Measurements from ENCODE around the gene NCBP3.

The NCBP3 gene, protein sequence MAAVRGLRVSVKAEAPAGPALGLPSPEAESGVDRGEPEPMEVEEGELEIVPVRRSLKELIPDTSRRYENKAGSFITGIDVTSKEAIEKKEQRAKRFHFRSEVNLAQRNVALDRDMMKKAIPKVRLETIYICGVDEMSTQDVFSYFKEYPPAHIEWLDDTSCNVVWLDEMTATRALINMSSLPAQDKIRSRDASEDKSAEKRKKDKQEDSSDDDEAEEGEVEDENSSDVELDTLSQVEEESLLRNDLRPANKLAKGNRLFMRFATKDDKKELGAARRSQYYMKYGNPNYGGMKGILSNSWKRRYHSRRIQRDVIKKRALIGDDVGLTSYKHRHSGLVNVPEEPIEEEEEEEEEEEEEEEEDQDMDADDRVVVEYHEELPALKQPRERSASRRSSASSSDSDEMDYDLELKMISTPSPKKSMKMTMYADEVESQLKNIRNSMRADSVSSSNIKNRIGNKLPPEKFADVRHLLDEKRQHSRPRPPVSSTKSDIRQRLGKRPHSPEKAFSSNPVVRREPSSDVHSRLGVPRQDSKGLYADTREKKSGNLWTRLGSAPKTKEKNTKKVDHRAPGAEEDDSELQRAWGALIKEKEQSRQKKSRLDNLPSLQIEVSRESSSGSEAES

DNA sequence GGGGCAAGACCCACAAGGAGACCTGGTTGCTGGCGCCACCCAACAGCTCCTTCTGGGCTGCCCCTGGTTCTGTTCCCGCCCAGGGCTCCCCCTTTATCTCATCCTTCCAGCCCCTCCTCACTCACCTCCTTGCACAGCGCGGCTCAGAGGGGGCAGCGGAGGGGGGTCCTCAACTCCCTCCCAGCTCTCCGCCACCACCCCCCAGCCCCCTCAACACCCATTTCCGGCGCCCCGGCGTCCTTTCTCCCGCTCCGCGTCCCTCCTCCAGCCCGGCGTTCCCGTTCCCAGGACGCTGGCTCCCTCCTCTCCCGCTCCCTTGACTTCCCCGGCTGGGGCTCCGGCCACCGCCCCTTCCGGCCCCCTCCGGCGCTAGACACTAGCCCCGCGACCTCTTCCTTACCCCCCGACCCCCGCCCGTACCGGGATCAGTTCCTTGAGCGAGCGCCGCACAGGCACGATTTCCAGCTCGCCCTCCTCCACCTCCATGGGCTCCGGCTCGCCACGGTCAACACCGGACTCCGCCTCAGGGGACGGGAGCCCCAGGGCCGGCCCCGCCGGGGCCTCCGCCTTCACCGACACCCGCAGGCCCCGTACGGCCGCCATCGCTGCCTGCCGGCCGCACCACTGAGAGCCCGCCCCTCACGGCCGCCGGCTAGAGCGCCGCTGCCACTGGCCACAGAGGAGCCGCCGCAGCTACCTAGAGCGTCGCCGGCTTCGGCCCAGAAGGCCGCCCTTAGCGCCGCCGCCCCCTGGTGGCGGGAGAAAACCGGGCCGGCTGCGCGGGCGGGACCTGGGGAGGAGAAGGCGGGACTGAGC is at the start of gene NCBP3:
Gene NCBP3 (minus strand): TSS at position 626 of the 816 bp plus-strand sequence. CDS start 23 bp downstream, at position 603.
- DNase-seq: peak; percentile 85

DNA sequence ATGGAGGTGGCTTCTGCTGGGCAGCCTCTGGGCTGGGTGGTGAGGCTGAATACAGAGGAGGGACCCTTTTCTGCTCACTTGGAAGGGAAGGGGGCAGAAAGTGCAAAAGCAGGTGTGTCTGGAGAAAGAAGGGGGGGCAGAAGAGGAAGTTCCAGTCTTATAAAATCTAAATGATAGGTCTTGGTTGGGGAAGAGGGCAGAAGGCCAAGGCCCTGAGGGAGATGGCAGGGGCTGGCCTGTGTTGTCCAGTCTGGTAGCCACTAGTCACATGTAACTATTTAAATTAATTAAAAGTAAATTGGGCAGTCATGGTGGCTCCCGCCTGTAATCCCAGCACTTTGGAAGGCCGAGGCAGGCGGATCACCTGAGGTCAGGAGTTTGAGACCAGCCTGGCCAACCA is 49.3 kb upstream of the NCBP3 start:
- no peak for DNase-seq

DNA sequence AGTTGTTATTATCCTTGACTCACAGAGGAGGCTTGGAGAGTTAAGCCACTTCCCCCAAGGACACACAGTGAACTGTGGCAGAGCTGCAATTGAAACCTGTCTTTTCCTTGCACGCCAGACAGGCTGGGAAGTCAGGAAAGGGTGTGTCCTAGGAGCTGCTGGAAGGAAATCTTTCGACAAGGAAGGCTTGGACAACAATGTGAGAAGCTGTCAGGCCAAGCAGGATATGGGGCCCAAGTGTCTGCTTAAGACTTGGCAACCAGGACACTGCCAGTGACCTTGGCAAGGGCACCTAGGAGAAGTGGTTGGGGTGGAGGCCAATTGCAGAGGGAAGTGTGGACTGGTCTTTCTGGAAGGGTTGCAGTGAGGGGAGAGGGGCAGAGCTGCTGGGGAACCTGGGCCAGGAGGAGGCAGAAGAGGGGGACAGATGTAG is 48.9 kb upstream of the NCBP3 start:
- DNase-seq: no peak

DNA sequence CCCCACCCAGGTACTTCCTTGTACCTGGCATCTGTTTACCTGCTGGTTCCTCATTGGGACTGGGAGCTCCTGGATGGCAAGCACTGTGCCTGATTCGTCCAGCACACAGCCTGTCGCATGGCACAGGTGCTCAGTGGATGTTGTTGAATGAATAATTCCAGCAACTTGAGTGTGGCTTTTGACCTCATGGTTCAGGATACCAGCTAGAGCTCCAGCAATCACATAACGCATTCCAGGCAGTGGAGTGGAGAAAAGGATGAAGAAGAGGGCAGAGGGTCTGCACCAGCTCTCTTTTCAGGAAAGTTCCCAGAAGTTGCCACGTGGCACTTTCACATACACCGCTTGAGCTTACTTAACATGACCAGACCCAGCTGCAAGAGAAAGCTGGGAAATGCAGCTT is 48.1 kb upstream of the NCBP3 start:
- DNase-seq: no peak

DNA sequence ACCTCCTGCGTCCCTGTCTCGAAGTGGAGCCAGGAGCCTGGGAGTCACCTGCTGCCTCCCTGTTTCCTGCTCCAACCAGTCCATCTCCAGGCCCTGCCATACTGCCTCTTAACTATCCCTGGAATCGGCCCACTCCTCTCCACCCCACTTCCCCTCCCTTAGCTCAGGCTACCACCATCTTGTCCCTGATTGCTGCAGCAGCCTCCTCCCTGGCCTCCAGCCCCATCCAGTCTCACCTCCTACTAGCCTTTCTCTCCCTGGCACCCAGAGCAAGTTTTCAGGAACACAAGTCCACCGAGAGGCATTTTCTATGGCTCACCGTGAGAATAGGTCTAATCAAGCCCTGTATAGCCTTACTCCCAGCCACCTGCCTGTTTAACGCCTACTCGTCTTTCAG is 47.7 kb upstream of the NCBP3 start:
- no peak for DNase-seq

DNA sequence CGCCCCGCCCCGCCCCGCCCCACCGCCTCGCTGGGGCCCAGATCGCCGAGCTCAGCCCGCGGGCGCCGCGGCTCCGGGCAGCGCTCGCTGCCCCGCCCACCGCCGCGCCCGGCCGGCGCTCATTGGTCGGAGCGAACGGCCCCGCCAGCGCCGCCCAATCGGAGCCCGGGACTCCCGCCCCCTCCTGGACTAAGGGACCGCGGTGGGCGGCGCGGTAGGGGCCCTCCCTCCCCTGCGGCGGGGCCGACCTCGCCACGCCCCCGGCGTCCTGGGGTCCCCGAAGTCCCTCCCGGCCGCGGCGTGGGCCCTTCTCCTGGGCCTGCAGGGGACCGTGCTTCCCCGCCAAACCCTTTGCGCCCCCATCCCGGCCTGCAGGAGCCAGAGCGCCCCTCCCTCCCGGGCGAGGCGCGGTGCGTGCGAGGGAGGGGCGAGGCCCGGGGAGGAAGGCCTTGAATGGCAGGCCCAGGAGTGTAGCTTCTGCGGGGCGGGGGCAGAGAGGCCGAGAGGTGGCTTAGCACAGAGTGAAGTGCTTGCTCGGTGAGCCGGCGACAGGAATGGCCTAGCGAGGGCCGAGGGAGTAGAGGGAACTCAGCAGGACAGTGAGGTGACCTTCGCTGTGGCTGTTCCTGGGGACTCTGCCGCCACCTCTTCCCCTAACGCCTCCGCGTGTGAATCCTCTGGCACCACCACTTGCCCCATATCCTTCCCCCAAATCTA is 47.1 kb upstream of the NCBP3 start, which contains the start of gene CAMKK1:
Gene CAMKK1 (minus strand): TSS at position 51 of the 717 bp plus-strand sequence. CDS start 7,366 bp downstream, outside the sequence.
- DNase-seq: peak; percentile 86

DNA sequence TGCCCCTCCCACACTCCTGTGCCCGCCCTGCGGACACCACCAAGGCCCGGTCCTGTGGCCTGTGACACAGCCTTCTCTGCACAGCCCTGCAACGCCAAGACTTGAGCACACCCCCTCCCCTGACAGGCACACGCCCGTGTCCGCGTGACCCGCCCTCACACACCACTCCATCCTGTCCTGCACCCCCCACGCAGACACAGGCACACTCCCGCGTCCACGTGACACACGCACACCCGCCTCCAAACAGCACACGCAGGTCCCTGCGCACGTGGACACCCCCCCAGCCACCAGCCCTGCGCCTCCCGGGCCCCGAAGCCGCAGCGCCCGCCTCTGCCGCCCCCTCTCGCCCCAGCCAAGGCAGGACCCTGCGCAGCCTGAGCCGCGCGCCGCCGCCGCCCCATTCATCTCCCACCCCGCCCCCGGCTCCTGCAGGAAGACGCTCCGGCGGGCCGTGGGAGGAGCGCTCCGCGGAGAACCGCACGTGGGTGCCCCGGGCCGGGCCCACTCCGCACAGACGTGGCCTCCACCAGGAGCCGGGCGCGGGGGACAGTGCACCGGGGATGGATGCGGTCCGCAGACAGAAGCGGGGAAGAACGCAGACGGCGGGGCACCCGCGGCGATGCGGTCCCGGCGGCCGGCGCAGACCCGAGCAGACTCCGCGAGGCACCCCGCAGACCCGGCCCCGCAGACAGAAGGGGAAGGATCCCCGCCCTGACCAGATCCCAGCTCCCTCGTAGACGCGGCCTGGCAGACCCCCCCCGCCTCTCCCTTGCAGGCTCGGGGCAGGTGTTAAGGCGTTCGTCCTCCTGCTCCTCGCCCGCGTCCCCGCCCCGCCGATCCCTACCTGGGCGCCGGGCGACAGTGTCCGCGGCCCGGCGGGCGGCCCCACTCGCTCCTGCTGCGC is 46.3 kb upstream of the NCBP3 start:
- DNase-seq: peak; percentile 71

DNA sequence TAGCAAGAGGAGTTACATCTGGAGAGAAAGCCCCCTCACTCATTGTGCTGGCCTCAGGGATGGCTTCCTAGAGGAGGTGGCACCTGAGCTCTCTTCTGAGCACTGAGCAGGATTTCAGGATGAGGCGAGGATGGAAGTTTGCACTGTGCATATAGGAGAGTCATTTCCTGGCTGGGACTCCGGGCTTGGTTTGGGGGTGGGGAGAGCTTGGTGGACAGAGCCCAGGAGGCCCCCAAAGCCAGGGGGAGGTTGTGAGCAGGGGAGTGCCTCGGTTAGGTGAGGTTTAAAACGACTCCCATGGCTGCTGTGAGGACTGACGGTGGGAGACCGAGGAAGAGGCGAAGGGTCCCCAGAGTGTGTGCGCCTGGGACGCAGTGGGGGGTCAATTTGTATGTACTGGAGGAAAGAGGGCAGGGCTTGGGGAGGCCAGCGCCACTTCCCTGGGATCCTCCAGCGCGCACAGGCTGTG is 45.6 kb upstream of the NCBP3 start:
- no peak for DNase-seq

DNA sequence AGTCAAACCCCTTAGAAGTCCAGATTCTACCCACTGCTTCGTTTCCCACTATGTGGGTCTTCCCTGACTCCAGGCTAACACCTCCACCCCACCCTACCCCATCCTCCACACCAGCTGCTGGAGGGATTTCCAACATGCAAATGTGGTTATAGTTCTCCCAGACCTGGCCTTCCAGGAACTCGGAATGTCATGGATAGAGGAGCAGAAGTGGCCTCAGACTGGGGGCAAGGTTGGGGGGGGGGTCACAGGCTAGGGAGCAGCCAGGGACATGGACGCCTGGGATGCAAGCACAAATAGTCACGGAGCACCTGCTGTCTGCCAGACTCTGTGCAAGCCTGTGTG is 44.8 kb upstream of the NCBP3 start:
- no peak for DNase-seq

DNA sequence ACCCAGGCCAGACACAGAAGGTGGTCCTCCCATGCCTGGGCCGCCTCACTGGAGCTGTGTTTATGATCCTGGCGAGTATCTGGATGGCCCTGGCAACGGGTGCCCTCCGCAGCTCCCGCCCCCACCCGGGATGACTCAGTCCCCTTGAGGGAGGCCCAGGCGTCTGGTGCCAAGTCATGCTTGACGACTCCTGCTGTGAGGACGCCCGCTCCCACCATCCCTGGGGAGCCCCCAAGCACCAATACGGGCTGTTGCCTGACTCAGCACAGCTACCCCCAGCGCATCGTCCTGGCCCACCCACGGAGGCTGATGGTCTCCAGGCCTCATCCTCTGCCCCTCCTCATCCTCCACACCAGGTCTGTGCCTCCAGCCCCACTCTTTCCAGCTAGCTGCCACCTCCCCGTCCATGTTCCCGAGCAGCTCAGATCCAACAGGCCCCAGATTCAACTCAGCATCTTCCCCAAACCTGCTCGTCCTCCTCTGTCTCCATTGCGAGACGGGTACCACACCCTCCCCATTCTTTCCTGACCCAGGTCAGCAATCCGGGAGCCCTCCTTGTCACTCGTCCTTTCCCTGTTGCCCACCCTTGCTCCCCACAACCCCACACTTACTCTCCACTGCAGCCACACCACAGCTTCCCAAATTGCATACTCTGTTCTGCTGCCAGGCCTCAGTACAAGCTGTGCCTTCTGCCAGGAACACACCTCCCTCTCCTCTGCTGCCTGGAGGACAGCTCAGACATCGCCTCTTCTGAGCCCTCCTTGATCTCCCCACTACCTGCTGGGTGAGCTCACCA is 44.2 kb upstream of the NCBP3 start:
- DNase-seq: no peak

DNA sequence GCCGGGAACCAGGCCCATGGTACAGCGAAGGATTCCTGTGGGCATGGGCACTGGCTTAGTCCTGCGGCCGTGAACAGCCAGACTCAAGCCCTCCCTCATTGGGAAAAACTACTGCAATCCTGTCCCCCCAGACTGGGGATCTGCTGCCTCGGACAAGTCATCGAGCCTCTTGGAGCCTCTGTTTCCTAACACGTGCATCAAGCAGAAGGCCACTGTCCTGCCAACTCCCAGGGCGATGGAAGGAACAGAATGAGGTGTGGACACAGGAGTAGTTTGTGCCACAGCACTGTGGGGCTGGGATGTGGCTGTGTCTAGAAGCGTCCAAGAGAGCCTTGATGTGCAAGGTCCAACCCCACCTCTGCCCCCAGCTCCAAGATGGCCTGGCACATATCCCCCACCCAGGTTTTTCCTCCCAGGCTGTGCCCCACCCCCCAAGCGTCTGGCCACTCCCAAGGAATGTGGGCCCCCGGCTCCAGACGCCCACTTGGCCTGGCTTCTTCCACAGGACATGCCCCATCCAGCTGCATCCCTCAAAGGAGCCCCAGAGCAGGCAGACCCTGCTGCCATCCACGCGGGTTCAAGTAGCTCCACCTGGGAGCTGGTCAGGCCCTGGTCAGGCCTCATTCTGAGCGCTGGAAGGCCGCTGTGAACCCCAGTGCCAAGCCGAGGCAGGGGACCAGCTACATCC is 43.4 kb upstream of the NCBP3 start:
- DNase-seq: no peak

DNA sequence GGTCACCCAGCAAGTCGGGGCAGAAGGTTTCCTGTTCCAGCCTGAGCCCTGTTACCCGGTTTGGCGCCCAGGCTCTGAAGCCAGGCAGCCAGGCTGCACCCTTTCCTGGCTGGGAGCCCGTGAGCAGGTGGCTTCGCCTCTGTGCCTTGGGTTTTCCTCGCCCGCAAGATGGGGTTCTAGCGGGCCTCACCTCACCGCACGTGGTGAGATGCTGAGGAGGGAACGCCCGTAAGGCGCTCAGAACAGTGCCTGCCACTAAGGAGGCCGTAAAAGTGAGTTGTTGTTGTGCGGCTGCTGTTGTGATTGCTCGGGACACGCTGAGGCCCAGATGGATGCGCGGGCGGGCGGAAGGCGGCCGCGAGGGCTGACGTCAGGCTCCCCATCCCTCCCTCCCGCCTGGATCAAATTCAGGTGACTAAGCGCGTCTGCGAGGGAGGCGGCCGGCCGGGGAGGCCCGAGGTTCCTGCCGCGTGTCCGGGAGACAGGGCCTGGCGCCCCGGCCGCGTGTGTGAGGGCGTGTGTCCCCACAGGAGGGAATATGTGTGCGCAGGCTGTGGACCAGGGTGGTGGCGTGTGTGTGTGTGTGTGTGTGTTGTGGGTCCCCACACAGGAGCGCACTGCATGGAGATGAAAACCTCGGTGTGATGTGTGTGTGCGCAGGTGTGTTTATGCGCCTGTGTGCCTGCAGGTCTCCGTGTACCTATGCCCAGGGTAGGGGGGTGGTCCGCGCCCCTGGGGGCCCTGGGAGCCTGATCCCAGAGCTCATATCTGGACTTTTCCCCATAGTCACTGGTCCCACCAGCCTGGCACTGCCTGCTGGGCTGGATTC is 42.5 kb upstream of the NCBP3 start:
- DNase-seq: no peak

DNA sequence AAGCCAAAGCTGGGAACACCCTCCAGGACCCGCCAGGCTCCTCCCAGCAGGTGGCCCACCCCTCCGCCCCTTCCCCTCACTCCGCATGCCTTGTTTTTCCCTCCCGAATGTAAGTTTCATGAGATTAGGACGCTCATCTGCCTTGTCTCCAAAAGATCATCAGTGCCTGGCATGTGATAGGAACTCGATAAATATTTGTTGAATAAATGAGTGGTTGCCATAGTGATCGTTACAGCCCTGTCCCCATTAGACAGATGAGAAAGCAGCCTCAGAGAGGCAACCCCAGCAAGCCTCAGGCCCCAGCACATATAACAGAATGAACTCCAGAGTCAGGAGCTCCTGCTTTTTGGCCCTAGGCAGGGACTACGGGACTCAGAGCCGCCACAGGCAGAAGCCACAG is 41.8 kb upstream of the NCBP3 start:
- no peak for DNase-seq

DNA sequence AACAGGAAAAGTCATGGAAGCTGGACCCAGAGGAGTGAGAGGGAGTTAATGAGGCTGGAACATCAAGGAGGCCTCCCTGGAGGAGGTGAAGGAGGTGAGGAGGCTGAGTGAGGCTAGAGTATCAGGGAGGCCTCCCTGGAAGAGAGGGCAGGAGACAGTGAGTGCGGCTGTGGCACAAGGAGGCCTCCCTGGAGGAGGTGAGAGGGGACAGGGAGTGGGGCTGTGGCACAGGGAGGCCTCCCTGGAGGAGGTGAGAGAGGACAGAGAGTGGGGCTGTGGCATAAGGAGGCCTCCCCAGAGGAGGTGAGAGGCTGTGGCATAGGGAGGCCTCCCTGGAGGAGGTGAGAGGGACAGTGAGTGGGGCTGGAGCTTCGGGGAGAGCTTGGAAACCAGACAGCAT is 41.3 kb upstream of the NCBP3 start:
- DNase-seq: no peak

DNA sequence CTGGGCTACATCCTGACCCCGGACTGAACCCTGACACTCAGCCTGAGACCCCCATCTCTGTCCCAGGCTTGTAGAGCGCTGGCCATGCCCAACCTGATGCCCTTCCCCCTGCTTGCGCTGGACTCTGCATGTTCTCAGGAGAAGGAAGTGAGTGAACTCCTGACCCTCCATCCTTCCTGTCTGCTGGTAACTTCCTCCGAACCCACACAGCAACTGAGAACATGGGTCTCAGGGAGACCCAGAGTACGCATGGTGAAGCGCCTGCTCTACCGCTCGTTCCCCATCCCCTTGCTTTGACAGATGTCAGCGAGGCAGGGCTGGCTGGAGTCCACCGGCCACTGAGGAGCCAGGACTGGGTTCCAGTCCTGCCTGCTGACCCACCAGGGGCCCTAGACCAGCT is 40.7 kb upstream of the NCBP3 start:
- no peak for DNase-seq

DNA sequence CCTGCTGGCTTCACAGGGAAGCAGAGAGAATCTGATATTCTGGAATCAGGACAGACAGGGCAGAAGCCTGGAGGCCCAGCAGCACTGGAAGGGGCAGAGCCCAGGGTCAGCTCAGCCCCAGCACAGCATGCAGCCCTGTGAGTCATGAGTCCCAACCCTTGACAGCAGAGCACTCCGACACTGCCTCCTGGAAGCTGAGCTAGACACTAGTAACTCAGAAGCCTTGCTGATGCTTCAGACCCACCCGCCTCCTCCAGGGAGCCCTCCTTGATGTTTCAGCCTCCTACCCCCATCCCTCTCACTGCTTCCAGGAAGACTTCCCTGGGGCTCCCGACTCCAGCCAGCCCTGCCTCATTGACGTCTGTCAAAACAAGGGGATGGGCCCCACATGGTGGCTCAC is 39.9 kb upstream of the NCBP3 start:
- no peak for DNase-seq

DNA sequence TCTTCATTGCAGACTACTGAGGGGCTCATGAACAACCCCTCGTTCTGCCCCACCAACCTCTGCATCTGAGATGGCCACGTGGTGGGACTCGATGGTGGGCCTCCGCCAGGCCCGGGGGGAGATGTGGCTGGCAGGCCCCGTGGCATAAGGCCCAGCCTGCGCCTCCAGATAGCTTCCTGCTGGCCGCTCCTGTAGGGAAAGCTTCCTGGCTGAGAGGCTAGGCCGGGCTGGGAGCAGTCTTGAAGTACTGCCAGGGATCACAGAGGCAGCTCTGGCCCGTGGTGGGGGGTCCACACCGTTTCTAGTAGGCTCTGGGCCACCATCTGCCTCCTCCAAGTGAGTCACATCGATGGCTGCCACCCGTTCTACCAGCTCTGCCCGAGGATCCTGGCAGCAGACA is 39.2 kb upstream of the NCBP3 start:
- DNase-seq: no peak

DNA sequence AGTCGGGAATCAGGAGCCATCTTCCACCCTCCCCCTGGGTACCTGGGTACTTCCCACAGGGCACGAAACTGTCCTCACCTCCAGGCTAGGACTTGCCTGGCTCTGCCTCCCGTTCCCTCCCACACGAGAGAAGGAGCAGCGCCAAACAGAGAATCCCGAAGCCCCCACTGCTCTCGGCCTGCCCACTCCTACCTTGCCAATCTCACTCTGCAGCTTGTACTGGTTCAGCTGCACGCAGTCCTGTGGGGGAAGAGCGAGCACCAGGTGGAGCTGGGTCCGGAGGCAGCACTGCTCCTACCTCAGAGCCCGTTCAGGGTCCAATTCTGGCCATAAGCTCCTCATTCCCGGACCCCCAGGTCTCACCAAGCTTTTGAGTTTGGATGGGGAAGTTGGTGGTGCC is 38.1 kb upstream of the NCBP3 start:
- no peak for DNase-seq

DNA sequence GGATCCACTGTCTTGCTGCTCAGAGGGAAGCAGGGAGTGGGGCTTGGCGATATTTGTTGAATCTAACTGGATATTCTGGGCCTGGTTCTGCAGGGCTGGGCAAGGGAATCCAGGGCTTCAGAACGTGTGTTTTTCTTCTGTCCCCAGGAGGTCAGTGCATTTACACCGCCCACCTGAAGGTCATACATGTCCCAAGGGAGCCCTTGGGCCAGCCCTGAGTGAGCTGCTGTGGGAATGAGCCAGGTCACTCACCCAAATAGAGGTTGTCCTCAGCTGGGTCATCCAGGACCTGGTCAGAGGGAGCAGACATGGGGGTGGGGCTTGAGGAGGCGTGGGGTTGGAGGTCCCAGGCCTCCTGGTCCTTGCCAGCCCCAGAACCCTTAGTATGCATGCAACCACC is 36.2 kb upstream of the NCBP3 start:
- DNase-seq: no peak
